ENCODE measurements around the gene MRO.

- TF ChIP-seq CTCF (IDR thresholded peaks at IDR 0.05) (no peak), POLR2A (IDR thresholded peaks at IDR 0.05) (no peak)
Measured at GRCh38 chr18:50832754-50833153, 12.9 kb upstream of the MRO start.
